ENCODE results near the gene IFIH1.

- TF ChIP-seq CTCF (IDR thresholded peaks at IDR 0.05) (no peak), RAD21 (IDR thresholded peaks at IDR 0.05; ENCODE audit: low read length) (no peak), POLR2AphosphoS5 (IDR thresholded peaks at IDR 0.05; ENCODE audit: low read depth, low read length) (no peak), NRF1 (IDR thresholded peaks at IDR 0.05; ENCODE audit: low read depth, low read length) (no peak)
Measured at GRCh38 chr2:162317058-162317742, 1.3 kb downstream of the IFIH1 start.

Data from SK-N-SH (cell line).